K562 (cell line): ENCODE data around the gene LRP1B. TPM values are rescaled to one million over a fixed set of nuclear protein-coding genes. Genes with fewer than 3 reads are reported as not detected.

Experiments used
- E2F3 ChIP-seq: fragments of 250-450 bp; sonication (Bioruptor Pico); IDR thresholded peaks from 2 replicates; pipeline ENCODE4 v1.4.0; 2020; ENCODE audit warnings: mild to moderate bottlenecking
- KAT8 ChIP-seq: fragments of 450-650 bp; IDR thresholded peaks from 2 replicates; pipeline ENCODE4 v1.6.1; 2016; ENCODE audit warnings: low read depth, mild to moderate bottlenecking
- MAFK ChIP-seq: IDR thresholded peaks from 2 replicates; pipeline ENCODE4 v1.6.1; 2011; ENCODE audit warnings: low read length, improper control_type of control experiment
- NCOA1 ChIP-seq: fragments of 450-650 bp; IDR thresholded peaks from 2 replicates; pipeline ENCODE4 v1.6.1; 2016; ENCODE audit warnings: low read depth
- PHF21A ChIP-seq: fragments of 450-650 bp; IDR thresholded peaks from 2 replicates; pipeline ENCODE4 v1.6.1; 2017; ENCODE audit warnings: low read depth, borderline replicate concordance
- SOX6 ChIP-seq: fragments of 450-650 bp; IDR thresholded peaks from 2 replicates; pipeline ENCODE4 v1.6.1; 2014; ENCODE audit warnings: mild to moderate bottlenecking
- TRIM25 ChIP-seq: fragments of 450-650 bp; IDR thresholded peaks from 2 replicates; pipeline ENCODE4 v1.7.0; 2016; ENCODE audit warnings: borderline replicate concordance
- ZNF121 ChIP-seq: sonication (generic); formaldehyde crosslinking; conservative IDR thresholded peaks from 2 replicates; pipeline ENCODE4 v1.8.0; 2022; ENCODE audit warnings: missing genetic modification reagents
- ZNF184 ChIP-seq: sonication (generic); formaldehyde crosslinking; IDR thresholded peaks from 2 replicates; pipeline ENCODE4 v1.5.0; 2020; ENCODE audit warnings: missing genetic modification reagents
- ZNF232 ChIP-seq: sonication (generic); formaldehyde crosslinking; IDR thresholded peaks from 2 replicates; pipeline ENCODE4 v1.8.0; 2022; ENCODE audit warnings: mild to moderate bottlenecking, missing genetic modification reagents
- polyA plus RNA-seq, 8 experiments: library from polyadenylated mRNA; depleted of rRNA in 4 of 8; stranded (reverse) in 5 of 8; unstranded in 3 of 8; fragments of >200 nt; fragmentation: Nextera tagmentation in 2 of 8; fragmentation: Illumina TruSeq in 1 of 8; extraction: Ambion mirVana in 2 of 8; extraction: Trizol in 1 of 8; gene quantifications; 2 replicates each; pipeline versions ENCODE4 v1.2.1 to v1.2.3, GENCODE V29; 2011 to 2014; ENCODE audit warnings: inconsistent platforms in 1 of 8, missing spikeins in 1 of 8
- total RNA-seq, 7 experiments: library from RNA; depleted of rRNA in 6 of 7; stranded (reverse); fragments of >200 nt in 6 of 7; fragmentation: Illumina TruSeq in 2 of 7; extraction: Trizol in 2 of 7; gene quantifications; 2 replicates each; pipeline versions ENCODE4 v1.2.1 to v1.2.3, GENCODE V29; 2011 to 2021; ENCODE audit warnings: low replicate concordance in 1 of 7
- TF ChIP-seq, protein P1 (sequence below), 2 experiments: IDR thresholded peaks in 1 of 2; conservative IDR thresholded peaks in 1 of 2; 2 replicates each; pipeline ENCODE4 v1.6.1; 2016; ENCODE audit warnings: low read depth in 2 of 2, mild to moderate bottlenecking in 1 of 2, missing compliant biosample characterization in 1 of 2, missing genetic modification characterization in 1 of 2, moderate library complexity in 1 of 2
- TF ChIP-seq, protein P2 (sequence below): IDR thresholded peaks from 2 replicates; pipeline ENCODE4 v1.6.1; 2016; ENCODE audit warnings: missing genetic modification characterization, missing compliant biosample characterization

The LRP1B gene
- total and polyA plus RNA-seq, 9 of the 15 experiments (the other 6 are each of a cell fraction or from before 2014, with no cell fraction given): not detected

DNA sequence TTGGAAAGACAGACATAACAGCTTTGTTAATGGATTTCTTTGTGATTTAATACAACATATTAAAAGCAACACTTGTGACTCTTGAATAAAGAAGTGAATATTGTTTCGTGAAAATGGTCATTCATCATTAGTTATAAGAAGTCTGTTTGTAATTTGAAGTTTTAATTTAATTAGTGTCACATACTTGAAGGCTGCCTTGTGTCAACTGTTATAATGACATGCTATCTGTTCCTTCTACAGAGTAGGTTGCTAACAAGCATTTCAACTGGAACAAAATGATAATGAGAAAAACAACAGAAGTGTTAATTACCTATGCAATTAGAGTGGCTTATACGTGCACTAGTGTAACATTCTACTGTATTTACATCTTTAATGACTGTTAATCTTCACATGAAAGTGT, 624.7 kb downstream of the LRP1B start (continued):
- TF ChIP-seq, protein P1, sequence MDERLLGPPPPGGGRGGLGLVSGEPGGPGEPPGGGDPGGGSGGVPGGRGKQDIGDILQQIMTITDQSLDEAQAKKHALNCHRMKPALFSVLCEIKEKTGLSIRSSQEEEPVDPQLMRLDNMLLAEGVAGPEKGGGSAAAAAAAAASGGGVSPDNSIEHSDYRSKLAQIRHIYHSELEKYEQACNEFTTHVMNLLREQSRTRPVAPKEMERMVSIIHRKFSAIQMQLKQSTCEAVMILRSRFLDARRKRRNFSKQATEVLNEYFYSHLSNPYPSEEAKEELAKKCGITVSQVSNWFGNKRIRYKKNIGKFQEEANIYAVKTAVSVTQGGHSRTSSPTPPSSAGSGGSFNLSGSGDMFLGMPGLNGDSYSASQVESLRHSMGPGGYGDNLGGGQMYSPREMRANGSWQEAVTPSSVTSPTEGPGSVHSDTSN (CRISPR knock-in tag; IDR thresholded peaks at IDR 0.05; ENCODE audit: low read depth): no peak
- TF ChIP-seq, protein P1 (tag; conservative IDR thresholded peaks at IDR 0.05; ENCODE audit: low read depth): no peak
- TF ChIP-seq MAFK: no peak
- no peak for TF ChIP-seq PHF21A
- no peak for TF ChIP-seq KAT8
- no peak for TF ChIP-seq NCOA1
- no peak for TF ChIP-seq SOX6
- TF ChIP-seq, protein P2, sequence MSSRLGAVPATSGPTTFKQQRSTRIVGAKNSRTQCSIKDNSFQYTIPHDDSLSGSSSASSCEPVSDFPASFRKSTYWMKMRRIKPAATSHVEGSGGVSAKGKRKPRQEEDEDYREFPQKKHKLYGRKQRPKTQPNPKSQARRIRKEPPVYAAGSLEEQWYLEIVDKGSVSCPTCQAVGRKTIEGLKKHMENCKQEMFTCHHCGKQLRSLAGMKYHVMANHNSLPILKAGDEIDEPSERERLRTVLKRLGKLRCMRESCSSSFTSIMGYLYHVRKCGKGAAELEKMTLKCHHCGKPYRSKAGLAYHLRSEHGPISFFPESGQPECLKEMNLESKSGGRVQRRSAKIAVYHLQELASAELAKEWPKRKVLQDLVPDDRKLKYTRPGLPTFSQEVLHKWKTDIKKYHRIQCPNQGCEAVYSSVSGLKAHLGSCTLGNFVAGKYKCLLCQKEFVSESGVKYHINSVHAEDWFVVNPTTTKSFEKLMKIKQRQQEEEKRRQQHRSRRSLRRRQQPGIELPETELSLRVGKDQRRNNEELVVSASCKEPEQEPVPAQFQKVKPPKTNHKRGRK (tag): no peak
- no peak for TF ChIP-seq ZNF232 (CRISPR knock-in tag)
- TF ChIP-seq ZNF121 (CRISPR knock-in tag): no peak
- TF ChIP-seq ZNF184 (CRISPR knock-in tag): no peak
- TF ChIP-seq TRIM25: no peak
- TF ChIP-seq E2F3: no peak
